DMS 273 (cell line): Measurements from ENCODE around the gene POLR3H.
"Not testable (repeated sequence)": the region's sequence is repeated elsewhere in the genome, so short reads cannot be mapped to it uniquely, and the experiment has no call there.

Source experiments
- DNase-seq: peaks from one replicate; lab custom pipeline; 2025; ENCODE audit not compliant: unreplicated experiment; lab: John Stamatoyannopoulos, UW

Gene POLR3H

DNA sequence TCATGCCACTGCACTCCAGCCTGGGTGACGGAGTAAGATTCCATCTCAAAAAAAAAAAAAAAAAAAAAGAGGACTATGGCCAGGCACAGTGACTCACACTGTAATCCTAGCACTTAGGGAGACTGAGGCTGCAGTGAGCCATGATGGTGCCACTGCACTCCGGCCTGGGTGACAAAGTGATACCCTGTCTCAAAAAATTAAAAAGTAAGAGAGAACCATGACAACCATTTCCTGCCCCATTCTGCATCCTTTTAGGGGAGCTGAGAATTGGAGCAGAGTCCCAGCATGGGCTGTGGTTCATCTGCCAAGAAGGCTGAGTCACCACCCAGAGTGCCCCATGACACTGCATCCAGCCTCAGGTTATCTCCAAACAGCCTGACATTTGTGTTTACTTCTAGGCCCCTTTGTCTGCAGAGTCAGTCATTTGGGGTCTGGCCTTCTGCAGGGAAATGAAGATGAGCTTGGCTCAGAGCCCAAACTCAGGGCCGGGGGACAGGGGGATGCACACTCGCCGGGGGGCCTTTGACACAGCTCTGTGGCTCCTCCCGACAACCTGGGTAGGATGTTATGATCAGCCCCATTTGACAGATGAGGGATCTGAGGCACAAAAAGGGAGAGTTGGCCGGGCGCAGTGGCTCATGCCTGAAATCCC is 21.3 kb upstream of the POLR3H start:
- DNase-seq, result peak; percentile 65

DNA sequence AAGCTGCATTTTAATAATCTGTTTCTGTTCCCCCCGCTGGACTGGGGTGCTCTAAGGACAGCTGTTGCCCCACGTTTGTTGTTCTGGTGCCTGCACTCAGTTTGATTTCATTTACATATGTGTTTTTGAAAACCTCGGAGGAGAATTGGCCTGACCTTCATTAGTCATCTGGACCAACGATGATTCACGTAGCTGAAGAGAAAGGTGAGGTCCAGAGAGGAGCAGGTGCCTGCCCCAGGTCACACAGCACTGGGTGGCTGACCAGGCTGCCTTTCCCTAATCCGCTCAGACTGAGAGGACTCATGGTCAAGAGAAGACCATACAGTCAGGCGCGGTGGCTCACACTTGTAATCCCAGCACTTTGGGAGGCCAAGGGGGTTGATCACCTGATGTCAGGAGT is 20.3 kb upstream of the POLR3H start:
- no peak for DNase-seq

DNA sequence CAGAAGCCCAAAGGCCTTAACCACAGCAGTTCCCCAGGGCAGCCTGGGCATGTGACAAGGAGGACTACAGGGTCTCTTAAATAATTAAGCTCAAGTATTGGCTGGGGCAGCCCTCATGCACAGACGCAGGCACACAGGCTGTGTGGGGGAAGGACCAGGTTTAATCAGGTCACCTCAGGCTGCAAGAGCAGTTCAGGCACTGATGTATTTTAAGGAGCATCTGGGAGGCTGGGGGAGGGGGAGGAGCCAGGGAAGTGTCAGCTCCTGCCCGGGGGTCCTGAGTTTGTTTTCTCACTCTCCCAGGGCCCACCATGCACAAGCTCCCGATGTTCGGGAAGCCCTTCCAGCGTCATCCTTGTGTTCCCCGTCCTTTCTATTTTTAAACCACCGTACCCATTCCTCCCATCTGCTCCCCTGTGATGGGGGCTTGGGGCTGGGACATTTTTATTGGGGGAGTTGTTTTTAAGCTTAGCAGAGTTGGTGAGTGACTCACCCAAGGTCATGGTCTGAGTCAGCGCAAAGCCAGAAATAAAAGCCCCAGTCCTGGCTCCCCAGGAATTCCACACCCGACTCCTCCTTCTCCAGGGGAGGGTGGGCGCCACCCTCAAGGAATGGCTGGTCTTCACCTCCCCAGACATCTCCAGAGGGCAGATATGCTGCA is 18.9 kb upstream of the POLR3H start:
- DNase-seq, result peak; percentile 71

DNA sequence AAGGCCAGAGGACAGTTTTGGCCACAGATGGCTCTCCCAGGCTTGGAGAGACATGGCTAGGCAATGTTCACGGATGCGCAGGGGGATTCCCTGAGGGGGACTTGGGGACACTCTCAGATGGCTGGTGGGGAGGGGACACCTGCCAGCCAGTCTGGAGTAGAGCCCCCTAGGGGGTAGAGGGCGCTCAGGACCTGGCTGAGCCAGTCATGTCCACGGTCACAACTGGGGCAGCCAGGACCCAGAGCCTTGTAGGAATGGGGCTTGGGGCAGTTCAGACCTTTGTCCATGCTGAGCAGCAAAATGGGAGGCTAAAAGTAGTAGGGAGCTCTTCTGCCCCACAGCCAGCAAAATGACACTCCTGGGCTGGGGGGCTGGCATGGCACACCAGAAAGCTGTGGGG is 18.2 kb upstream of the POLR3H start:
- no peak for DNase-seq

DNA sequence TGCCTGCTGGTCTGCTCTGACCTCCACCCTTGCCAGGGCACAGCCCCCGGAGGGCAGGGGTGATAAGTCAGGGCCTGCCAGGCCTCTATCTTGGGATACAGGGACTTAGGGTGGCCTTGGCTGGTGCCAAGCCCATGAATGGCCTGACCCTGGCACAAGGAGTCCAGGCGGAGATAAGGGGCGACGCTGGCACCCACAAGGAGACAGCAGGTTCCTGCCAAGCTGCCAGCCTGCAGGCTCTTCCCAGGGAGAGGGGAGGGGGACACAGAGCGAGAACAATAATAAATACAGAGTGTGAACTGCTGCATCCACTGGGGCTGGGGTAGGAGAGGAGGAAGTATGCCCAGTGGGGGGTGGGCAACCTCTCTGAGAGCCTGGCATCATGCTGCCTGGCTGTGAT is 17.5 kb upstream of the POLR3H start:
- no peak for DNase-seq

DNA sequence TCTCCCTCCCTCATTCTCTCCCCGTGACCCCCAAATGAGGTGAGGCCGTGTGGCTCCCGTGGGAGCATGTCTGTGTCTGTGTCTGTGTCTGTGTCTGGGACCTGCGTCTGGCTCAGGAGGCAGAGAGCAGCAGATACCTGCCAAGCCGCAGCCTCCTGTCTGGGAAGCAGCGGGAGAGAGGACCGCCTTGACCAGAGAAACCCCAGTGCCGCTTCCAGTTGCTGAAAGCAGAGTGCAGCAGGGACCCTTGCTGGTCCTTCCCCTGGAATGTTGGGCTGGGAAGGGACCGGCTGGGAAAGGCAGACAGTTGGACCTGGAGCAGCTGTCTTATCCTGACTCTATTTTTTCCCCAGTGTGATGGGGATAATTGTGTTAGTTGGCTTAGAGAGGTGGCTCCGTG is 17.1 kb upstream of the POLR3H start:
- no peak for DNase-seq

DNA sequence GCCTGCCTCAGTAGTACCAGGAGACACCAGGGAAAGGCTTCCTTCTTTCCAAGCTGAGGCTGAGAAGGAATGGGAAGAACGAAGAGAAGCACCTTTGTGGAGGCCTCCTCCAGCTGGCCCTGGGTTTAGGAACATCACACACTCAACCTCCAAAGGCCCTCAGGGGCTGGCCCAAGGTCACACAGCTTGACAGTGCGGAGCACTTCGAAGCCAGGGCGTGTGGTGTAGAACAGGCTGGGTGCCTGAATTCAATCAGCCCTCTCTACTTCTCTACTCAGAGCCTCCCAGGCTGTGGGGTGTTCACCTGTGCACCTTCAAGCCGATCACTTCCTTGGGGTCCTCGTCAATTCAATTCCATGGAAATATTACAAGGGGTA is 15.8 kb upstream of the POLR3H start:
- DNase-seq, result no peak

DNA sequence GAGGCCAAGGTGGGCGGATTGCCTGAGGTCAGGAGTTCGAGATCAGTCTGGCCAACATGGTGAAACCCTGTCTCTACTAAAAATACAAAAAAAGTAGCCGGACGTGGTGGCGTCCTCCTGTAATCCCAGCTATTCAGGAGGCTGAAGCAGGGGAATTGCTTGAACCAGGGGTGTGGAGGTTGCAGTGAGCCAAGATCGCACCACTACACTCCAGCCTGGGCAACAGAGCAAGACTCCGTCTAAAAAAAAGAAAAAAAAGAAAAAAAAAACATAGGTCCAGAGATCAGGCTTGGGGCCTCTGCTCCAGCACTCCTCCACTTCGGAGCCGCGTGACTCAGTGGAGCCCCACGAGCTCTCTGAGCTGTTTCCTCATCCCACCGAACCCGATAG is 14.0 kb upstream of the POLR3H start:
- not testable (repeated sequence) for DNase-seq

DNA sequence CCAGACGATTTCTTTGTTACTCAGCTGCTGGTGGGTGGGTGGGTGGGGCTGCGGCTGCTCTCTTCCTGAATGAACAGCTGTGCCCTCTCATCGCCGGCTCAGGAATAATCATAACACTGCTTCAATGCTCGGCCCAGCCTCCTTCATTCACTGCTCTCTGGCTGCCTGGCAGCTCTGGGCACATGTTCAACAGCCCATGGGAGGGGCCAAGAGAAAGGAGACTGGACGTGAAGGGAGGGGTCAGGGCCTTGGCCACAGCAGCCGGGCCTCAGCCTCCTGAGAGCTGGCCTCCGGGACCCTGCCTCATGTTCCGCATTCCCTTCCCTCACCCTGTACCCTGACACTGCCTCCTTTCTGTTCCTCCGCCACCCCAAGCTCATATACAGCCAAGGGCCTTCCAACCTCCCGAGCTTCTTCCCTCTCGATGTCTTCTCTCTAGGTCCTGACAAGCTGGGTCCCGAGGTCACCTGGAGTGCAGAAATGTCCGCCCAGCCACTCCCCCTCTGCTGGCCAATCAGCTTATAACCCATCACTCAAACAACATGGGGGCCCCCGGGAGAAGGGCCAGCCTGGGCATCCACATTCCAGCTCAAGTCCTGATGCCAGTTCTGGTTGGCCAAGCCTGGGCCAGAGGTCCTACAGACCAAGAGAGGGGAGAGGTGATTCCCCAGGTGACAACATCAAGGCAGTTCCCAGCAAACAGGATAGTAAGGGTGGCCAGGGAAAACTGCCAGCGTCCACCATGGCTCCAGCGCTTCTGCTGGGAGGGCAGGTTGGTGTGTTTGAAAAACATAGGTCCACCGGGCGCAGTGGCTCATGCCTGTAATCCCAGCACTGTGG is 13.4 kb upstream of the POLR3H start:
- peak; percentile 82 for DNase-seq

DNA sequence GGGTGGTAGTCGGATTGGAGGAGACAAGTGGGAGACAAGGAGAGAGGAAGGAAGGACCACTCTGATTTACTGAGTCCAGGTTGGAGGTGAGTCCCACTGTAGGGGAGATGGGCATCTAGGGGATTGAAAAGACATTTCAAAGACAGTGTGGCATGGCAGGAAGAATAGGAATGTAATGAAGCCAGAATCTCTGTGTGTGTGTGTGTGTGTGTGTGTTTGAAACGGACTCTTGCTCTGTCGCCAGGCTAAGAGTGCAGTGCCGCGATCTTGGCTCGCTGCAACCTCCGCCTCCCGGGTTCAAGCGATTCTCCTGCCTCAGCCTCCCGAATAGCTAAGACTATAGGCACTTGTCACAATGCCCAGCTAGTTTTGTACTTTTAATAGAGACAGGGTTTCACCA is 12.3 kb upstream of the POLR3H start:
- no peak for DNase-seq

DNA sequence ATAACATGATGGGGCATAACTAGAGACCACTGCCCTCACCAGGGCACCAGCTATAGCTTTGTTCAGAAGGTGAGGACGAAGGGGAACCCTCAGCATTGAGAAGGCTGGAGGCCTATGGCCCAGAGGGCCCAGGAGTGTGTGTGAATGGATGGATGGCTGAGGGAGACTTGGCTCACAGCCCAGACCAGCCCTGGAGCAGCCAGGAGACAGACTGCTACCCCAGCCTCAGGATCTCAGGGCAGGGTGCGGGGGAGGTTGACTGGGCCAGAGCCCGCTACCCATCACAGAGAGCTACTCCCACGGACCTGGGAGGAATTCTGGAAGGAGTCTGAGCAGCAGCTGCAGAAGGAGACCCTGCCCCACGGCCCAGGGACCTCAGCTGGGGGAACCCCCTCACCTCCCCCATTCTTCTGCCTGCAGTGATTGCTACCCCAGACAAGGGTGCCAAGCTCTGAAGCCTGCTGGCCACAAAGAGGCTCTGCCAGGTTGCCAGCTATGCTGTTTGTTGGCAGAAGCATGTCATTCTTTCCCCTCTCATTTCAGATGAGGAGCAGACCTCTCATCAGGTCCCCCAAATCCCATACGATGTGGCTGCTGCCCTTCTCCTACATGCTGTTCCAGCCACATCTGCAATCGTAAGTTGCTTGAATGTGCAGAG is 11.2 kb upstream of the POLR3H start:
- DNase-seq, result peak; percentile 62

DNA sequence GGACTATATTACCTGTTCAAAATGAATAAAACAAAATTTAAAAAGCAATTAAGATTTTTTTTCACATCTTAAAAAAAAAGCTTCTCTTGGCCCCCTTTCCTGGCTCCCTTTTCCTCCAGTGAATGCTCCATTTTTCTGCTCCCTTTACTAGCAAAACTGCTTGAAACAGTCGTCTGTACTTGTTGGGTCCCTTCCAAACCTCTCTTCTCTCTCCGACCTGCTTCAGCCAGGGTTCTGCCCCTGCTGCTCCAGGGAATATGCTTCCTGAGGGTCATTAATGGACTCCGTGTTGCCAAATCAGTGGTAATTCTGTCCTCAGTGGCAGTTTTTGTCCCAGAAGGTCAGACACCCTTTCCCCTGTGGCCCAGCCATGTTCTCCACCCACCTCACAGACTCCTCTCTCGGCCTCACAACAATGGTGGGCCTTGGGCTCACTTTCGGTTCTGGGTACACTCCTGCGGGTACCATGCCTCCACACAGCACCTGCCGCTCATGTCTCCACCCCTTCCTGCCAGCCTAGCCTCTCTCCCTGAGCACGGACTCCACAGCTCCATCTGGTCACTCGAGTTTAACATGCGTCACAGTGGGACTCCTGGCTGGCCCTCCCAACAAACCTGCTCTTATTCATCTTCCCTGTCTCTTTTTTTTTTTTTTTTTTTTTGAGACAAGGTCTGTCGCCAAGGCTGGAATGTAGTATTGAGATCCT is 7.8 kb upstream of the POLR3H start:
- no peak for DNase-seq

DNA sequence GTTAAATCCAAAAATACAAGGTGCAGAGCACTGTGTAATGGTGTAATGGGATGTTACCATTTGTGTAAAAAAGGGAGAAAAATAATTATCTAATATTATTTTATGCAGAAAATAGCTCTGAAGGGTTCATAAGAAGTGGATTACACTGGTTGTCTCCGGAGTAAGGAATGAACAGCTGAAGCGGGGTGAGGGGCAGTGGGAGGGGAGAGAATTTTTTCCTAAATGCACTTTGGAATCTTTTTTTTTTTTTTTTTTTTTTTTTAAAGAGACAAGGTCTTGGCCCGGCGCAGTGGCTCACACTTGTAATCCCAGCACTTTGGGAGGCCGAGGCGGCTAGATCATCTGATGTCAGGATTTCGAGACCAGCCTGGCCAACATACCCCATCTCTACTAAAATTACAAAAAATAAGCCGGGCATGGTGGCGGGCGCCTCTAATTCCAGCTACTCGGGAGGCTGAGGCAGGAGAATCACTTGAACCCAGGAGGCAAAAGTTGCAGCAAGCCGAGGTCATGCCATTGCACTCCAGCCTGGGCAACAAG is 6.8 kb upstream of the POLR3H start:
- DNase-seq, result no peak

DNA sequence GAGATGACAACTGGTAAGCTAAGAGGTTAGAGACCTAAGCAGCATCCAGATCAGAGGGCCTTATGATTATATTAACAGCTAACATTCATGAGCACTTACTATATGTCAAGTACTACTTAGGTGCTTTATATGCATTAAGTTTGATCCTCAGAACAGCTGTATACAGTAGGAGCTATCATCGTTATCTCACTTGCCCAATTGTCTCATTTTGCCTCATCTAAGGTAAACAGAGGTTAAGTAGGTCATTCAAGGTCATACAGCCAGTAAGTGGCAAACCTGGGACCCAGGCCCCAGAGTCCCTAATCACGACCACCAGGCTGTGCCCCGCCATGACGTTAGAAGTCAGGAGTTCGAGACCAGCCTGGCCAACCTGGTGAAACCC is 4.6 kb upstream of the POLR3H start:
- no peak for DNase-seq

DNA sequence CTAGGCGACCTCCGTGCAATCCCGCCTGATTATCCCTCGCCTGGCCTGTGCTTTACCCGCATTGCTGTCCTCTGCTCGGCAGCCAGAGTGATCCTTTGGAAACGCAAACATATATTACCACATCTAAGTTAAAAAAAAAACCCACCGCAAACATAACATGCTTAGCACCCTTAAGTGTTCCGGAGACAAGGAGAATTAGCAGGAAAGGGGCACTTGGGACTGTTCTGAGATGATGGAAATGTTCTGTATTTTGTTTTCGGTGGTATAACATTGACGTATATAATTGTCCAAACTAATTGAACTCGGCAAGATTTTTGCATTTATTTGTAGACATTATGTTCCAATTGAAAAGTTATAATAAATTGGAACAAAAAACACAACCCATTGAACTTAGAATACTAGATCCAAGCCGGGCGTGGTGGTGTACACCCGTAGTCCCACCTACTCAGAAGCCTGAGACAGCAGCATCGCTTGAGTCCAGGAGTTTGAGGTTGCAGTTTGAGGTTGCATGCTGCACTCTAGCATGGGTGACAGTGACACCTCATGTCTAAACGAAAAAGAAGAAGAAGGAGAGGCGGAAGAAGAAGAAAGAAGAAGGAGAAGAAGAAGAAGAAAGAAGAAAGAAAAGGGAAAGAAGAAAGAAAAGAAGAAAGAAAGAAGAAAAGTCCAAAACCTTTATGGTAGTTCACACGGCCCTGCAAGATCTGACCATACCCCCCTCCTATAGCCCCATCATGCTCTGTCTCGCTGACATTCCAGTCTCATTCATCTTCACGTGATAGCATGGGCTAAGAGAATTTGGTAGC is 604 bp upstream of the POLR3H start:
- peak; percentile 29 for DNase-seq

DNA sequence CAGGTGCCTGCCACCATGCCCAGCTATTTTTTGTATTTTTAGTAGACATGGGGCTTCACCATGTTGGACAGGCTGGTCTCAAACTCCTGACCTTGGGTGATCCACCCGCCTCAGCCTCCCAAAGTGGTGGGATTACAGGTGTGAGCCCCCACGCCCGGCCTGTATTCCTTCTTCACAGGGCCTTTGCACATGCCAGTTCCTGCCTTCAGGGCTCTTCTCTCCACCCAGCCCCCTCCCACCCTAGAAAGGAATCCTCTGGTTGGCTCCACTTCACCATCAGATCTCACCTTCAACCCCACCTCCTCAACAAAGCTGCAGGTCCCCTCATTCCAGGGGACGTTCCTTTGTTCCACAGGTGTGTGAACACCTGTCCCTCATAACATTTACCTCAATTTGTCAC is 2.0 kb downstream of the POLR3H start:
- no peak for DNase-seq

DNA sequence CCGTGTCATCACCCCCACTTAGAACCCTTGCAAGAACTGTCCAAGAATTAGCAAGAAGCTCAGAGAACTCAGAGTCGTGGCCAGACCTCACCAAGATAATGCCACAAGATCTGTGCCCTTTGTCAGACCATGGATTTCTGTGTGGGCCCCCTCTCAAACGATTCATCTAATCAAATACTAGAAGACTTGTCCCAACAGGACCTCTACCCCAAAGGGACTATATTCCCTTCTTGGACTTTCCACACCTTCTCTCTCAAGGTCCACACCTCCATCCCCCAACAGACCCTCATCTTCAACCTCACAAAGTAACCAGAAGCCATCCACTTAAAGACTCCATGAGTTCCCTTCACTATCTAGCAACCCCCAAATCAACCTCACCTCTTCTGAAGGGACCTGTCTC is 2.8 kb downstream of the POLR3H start:
- DNase-seq, result no peak

DNA sequence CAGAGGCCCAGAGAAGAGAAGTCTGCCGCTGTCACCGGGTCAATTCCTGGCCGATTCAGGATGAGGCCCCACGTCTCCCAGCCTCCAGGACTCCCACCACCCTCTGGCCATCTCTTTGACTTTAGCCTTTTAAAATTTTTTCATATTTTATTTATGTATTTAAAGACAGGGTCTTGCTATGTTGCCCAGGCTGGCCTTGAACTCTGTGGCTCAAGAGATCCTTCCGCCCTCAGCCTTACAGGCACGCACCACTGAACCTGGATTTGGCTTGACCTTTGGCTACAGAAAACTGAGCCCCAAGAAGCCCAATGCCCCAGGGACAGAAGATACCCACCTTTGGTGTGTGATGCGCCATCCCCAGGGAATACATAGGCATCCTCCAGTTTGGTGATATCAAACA is 3.9 kb downstream of the POLR3H start:
- no peak for DNase-seq

DNA sequence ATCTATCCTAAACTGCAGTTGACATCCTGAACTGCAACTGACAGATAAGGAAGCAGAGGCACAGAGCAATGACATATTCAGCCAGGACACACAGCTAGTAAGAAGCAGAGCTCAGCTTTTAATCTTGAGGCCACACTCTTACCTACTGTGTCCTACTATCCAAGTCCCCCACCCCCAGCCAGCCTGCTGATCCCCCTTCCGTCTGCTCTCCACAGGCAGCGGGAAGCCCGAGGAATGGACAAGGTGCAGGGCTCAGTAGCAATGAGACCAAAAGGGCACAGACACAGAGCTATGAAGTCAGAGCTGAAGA is 4.3 kb downstream of the POLR3H start:
- no peak for DNase-seq
